D721Med (cell line): Measurements from ENCODE around the gene ZKSCAN1.
"Not testable (repeated sequence)": the region's sequence is repeated elsewhere in the genome, so short reads cannot be mapped to it uniquely, and the experiment has no call there.

ENCODE experiments used
- DNase-seq: peaks from one replicate; pipeline ENCODE4 v3.0.0; 2011; ENCODE audit warnings: low spot score; ENCODE audit not compliant: insufficient read length
- FAIRE-seq: peaks from 2 replicates; lab custom pipeline; 2011; peaks lifted over from hg19 to GRCh38; lab: Jason Lieb, UNC
- TF ChIP-seq, protein P1 (sequence below): IDR thresholded peaks from 2 replicates; pipeline ENCODE4 v1.5.1; 2012; ENCODE audit warnings: mild to moderate bottlenecking, control low read depth; ENCODE audit not compliant: insufficient read depth; ENCODE audit errors: missing control alignments

Gene ZKSCAN1

GRCh38 chr7:99976626-99977025 is 38.8 kb upstream of the ZKSCAN1 start:
- TF ChIP-seq, protein P1, sequence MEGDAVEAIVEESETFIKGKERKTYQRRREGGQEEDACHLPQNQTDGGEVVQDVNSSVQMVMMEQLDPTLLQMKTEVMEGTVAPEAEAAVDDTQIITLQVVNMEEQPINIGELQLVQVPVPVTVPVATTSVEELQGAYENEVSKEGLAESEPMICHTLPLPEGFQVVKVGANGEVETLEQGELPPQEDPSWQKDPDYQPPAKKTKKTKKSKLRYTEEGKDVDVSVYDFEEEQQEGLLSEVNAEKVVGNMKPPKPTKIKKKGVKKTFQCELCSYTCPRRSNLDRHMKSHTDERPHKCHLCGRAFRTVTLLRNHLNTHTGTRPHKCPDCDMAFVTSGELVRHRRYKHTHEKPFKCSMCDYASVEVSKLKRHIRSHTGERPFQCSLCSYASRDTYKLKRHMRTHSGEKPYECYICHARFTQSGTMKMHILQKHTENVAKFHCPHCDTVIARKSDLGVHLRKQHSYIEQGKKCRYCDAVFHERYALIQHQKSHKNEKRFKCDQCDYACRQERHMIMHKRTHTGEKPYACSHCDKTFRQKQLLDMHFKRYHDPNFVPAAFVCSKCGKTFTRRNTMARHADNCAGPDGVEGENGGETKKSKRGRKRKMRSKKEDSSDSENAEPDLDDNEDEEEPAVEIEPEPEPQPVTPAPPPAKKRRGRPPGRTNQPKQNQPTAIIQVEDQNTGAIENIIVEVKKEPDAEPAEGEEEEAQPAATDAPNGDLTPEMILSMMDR, result no peak
- DNase-seq (no peak), FAIRE-seq (no peak)

DNA sequence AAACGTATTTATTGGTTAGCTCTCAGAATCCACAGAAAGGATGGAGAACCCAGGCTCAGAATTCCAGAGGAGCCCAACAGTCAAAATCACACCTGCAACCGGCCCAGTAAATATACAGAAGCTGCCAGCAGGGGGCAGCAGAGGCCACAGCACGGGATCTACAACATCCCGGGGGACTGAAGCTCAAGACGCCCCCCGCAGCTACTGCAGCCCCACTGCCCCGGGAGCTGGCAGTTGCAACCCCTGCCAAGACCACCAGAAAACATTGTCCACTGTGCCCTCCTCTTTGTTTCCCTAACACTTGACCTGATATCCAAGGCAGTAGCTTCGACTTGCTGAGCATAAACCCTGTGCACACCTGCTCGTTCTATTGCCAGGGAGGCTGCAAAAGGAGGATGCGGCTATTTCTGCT is 35.6 kb upstream of the ZKSCAN1 start:
- DNase-seq, FAIRE-seq: not testable (repeated sequence)
- TF ChIP-seq, protein P1, result peak; percentile 41

DNA sequence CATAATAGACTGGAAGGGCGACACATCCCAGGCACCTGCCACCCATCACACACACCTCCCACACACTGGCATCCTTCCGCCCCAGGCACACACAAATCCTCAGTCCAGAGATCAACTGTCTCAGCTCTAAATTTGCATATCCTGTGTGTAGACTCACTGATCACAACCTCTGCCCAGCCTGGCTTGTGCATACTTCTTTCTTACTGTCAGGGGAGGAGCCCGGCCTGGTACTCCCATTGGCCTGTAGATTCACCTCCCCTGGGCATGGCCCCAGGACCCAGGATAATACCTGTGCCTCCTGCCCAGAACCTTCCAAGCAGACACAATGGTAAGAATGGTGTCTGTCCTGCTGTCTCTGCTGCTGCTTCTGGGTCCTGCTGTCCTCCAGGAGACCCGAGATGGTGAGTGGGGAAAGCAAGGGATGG is 34.9 kb upstream of the ZKSCAN1 start:
- DNase-seq, FAIRE-seq: not testable (repeated sequence)

DNA sequence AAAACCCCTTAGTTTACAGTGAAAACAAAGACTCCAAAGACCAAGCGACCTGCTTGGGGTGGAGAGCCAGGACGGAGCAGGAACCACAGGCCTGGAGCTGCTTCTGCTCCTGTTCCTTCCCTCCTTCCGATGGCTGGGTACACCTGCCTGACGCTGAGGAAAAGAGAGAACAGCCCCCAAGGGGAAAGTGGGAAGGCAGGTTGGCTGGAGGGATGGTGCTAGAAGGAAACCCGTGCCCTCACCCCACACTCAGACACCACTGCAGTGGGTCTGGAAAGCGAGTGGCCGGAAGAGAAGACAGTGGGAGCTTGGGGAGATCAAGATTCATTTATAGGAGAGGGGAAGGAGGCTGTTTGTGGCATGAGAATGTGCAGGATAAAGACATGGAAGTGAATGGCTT is 34.3 kb upstream of the ZKSCAN1 start:
- DNase-seq, FAIRE-seq: not testable (repeated sequence)

DNA sequence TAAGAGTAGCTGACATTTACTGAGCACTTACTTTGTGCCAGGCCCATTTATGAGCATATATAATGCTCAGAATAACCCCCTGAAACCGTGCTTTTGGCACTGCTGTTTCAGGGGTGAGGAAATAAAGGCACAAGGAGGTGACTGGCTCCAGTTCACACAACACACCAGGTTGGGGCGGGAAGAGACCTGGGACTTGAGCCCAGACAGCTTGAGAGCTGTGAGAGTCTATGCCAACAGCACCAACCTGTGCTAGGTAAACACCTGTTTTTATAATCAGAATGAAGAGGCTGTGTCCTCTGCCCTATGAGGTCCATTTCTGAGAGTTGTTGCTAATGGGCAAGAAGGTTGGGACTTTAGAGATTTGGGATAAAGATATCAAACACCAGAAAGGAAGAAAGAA is 30.8 kb upstream of the ZKSCAN1 start:
- TF ChIP-seq, protein P1, result no peak
- DNase-seq (no peak), FAIRE-seq (no peak)

DNA sequence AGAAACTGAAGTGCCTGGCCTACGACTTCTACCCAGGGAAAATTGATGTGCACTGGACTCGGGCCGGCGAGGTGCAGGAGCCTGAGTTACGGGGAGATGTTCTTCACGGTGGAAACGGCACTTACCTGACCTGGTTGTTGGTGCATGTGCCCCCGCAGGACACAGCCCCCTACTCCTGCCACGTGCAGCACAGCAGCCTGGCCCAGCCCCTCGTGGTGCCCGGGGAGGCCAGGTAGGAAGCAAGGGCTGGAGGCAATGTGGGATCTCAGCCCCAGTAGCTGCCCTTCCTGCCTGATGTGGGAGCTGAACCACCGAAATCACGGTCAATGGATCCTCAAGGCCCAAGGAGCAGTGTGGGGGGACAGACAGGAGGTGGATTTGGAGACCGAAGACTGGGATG is 28.1 kb upstream of the ZKSCAN1 start:
- not testable (repeated sequence) for FAIRE-seq, DNase-seq

- DNase-seq, result no peak
- TF ChIP-seq, protein P1, result no peak
- FAIRE-seq, result no peak
Measured at GRCh38 chr7:99987846-99988245, 27.6 kb upstream of the ZKSCAN1 start.

- TF ChIP-seq, protein P1, result no peak
- DNase-seq, result no peak
- FAIRE-seq, result no peak
Measured at GRCh38 chr7:99990460-99990852, 24.9 kb upstream of the ZKSCAN1 start.

- FAIRE-seq, DNase-seq: not testable (repeated sequence)
Measured at GRCh38 chr7:99991543-99991942, 23.9 kb upstream of the ZKSCAN1 start.
